Activated CD8-positive, alpha-beta memory T cell treated with anti-CD3 and anti-CD28 coated beads, Interleukin-2, amount 50 U/mL, for 24 hours (primary cell): ENCODE results near the gene PRR36.

ENCODE experiments used
- DNase-seq: peaks from one replicate; pipeline ENCODE4 v3.0.0-alpha.2; 2020; ENCODE audit errors: extremely low read depth

The PRR36 gene

GRCh38 chr19:7872306-7873204, 1.6 kb downstream of the PRR36 start:
- DNase-seq = no peak

DNA sequence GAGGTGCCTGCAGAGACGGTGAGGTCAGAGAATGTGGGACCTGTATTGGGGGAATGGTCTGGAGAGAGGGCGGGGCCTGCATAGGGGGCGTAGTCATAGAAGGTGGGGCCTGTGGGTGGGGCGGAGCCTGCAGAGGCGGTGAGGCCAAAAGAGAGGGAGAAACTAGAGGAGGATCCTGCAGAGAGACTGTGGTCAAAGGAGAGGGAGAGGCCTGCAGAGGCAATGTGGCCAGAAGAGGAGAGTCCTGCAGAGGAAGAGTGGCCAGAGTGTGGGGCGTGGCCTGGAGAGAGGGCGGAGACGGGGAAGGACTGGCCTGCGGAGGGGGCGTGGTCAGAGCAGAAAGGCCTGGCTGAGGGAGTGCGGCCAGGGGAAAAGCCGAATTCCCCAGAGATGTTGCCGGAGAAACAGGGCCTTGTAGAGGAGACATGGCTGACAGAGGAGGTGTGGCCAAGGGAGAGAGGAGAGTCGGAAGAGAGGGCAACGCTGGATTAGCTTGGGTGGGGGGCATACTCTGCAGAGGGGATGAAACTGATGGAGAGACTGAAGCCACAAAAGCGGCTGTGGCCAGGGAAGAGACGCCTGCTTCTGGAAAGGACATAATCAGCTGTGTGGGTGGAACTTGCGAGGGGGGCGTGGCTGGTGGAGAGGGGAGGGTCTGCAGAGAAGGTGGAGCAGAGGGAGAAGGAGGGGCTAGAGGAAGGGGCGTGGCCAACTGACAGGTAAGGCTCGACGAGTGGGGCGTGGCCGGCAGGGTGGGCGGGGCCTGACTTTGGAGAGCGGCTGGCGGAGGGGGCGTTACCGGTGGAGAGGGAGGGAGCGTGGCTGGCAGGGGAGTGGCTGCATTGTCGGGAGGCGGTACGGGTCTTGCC, 2.5 kb downstream of the PRR36 start:
- peak; percentile 44 for DNase-seq

- peak; percentile 5 for DNase-seq
Observed at GRCh38 chr19:7870571-7871436, 3.4 kb downstream of the PRR36 start.

DNA sequence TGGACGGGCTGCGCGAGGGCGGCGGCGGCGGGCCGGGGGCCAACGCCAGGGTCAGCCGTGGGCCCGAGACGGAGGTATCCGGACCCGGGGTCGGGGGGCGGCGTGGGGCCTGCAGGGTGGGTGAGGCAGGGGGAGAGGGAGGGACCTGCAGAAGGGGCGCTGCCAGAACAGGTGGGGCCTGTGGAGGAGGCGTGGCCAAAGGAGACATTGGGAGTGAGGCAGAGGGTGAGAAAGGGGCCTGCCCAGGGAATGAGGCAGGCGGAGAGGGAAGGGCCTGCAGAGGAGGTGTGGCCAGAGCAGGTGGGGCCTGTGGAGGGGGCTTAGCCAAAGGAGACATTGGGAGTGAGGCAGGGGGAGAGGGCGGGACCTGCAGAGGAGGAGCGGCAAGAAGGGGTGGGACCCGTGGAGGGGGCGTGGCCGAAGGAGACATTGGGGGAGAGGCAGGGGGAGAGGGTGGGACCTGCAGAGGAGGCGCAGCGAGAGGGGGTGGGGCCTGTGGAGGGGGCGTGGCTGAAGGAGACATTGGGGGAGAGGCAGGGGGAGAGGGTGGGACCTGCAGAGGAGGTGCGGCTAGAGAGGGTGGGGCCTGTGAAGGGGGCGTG, 4.2 kb downstream of the PRR36 start:
- no peak for DNase-seq

- peak; percentile 21 for DNase-seq
Observed at GRCh38 chr19:7869453-7869909, 4.7 kb downstream of the PRR36 start.

DNA sequence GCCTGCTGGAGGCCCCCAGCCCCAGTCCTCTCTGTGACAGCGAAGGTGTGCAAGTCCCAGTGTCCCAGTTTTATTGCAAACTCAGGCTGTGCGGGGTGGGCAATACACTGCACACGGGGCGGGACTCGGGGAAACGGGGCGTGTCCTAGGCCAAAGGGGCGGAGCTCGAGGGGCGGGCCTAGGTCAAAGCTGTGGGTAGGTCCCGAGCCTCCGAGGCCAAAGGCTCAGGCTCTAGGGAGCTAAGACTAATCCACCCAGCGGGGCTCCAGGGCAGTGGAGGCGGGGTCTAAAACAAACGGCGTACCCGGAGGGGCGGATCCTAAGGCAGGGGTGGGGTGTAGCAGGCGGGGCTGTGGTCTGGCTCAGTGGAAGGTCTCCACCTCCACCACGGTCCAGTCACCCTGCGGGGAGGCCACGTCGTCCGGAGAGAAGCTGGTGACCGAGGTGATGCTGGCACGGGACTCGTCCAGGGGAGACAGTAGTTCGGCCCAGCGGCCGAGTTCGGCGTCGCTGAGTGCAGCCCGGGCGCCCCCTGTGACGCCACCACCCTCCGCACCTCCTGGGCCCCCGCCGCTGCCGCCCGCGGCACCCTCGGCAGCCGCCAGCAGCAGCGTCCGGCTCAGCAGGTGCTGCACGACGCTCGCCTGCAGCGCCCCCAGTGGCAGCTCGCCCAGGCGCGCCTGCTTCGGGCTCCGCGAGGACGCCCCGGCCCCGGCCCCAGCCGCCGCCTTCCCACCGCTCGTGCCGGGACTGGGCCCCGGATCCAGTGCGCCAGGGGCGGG, 5.3 kb downstream of the PRR36 start:
- DNase-seq = peak; percentile 28

- no peak for DNase-seq
Observed at GRCh38 chr19:7868326-7868670, 5.9 kb downstream of the PRR36 start.

DNA sequence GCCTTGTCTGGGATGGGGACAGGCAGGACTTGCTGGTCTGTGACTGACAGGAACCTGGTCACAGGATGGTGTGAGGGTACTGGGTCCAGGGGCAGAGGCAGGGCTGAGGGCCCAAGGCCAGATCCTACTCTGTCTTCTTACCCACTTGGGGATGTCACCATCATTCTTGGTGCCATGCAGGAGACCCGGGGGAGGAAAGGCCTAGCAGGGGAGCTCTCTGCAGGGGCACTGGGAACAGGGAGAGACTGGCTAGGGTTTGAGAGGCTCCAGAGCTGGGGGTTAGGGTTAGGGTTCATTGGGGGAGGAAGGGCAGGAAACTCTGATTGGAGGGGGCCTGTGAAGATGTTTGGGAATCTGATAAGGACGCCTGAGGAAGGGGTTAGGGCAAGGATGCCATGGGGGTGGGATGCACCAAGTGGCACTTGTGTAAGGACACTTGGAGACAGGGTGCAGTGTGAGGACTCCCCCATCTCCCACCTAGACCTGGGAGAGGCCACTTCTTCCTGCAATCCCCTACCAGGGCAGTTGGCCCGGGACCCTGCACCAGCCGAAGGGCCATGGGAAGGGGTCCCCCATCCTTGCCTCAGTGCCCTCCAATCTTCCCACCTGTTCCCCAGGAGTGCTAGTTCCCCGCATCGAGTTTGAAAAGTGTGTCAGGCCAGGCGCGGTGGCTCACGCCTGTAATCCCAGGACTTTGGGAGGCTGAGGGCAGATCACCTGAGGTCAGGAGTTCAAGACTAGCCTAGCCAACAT, 6.9 kb downstream of the PRR36 start:
- DNase-seq = no peak

DNA sequence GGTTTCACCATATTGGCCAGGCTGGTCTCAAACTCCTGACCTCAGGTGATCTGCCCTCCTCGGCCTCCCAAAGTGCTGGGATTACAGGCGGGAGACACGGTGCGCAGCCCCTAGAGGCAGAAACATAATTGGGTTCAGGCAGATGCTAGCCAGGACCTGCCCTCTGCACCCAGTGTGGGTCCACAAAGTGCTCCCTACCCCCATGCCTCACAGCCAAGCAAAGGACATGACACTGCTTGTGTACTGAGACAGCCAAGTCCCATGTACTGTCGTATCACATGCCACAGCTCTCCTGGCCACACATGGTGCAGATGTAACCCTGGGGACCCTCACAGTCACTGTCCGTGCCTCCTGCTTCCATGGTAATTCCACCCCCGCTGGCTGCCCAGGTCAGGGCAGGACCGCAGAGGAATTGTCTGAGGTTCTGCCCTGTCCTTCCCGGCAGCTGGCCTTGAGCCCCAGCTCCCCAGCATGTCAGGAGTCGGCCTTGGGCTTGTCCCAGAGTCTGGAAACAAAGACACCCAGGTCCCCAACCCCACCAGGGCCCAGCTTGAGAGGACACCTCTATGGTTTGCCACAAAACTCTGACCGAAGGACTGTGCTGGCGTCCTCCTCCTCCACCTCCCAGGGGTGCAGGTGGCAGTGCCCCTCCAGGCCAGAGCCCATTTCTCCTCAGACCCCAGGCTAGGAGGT, 7.6 kb downstream of the PRR36 start:
- DNase-seq = no peak

DNA sequence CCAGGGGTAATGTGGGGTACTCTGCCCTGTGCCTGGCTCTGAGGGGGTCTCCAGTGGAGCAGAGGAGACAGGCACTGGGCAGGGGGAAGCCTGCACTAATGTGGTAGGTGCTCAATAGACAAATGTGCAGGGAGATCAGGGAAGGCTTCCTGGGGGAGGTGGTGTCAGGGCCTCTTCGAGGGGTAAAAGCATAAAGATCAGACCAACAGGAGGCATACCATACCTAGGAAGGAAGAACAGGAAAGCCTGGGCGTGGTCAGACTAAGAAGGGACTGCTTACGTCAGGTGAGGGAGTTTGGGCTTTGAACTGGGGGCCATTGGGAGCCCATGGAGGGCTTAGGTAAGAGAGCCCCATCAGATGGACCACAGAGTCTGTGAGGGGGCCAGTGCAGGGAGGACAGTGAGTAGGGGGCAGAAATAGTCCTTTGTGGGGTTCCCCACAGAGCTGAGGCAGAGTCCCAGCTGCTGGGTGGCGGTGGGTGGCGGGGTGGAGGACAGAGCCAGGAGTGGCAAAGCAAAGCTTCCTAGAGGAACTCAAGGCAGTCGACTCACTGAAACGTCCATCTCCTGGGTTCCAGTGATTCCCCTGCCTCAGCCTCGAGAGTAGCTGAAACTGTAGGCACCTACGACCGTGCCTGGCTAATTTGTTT, 8.8 kb downstream of the PRR36 start:
- no peak for DNase-seq

- no peak for DNase-seq
Observed at GRCh38 chr19:7864690-7865074, 9.5 kb downstream of the PRR36 start.

GRCh38 chr19:7863971-7864689, 10.1 kb downstream of the PRR36 start:
- DNase-seq = no peak

- DNase-seq = no peak
Observed at GRCh38 chr19:7863157-7863970, 10.8 kb downstream of the PRR36 start.

DNA sequence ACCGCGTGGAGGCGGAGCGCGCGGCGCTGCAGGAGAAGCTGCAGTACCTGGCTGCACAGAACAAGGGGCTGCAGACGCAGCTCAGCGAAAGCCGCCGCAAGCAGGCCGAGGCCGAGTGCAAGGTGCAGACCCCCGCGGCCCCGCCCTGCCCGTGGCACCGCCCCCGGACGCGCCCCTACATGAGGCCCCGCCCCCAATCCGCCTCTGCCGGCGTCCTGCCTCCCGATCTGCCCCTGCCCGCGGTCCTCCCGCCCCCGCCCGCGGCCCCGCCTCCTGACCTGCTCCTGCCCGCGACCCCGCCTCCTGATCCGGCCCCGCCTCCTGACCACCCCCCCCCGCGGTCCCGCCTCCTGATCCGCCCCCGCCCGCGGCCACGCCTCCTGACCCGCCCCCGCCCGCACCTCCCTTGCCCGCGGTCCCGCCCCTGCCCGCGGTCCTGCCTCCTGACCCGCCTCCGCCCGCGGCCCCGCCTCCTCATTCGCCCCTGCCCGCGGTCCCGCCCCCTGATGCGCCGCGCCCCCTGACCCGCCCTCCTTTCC, 11.7 kb downstream of the PRR36 start:
- DNase-seq = peak; percentile 2

- no peak for DNase-seq
Observed at GRCh38 chr19:7861619-7862412, 12.4 kb downstream of the PRR36 start.
